Measurements from ENCODE around the gene STX10.

- TF ChIP-seq, protein P1, sequence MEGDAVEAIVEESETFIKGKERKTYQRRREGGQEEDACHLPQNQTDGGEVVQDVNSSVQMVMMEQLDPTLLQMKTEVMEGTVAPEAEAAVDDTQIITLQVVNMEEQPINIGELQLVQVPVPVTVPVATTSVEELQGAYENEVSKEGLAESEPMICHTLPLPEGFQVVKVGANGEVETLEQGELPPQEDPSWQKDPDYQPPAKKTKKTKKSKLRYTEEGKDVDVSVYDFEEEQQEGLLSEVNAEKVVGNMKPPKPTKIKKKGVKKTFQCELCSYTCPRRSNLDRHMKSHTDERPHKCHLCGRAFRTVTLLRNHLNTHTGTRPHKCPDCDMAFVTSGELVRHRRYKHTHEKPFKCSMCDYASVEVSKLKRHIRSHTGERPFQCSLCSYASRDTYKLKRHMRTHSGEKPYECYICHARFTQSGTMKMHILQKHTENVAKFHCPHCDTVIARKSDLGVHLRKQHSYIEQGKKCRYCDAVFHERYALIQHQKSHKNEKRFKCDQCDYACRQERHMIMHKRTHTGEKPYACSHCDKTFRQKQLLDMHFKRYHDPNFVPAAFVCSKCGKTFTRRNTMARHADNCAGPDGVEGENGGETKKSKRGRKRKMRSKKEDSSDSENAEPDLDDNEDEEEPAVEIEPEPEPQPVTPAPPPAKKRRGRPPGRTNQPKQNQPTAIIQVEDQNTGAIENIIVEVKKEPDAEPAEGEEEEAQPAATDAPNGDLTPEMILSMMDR (IDR thresholded peaks at IDR 0.05): no peak
- TF ChIP-seq POLR2AphosphoS5 (IDR thresholded peaks at IDR 0.05): no peak
These were observed 12.8 kb downstream of the STX10 start for GRCh38 chr19:13137290-13137794.

Measured in esophagus muscularis mucosa (tissue), 3 donors.